HG02763 (cell line): Measurements from ENCODE around the gene PHKG2.
A peak's percentile ranks its signal among the peaks of the same experiment; 100 is the strongest.

Experiments used
- ATAC-seq: cut with Tn5 transposase; IDR thresholded peaks from one replicate; pipeline ENCODE4 v1.9.1; 2021; ENCODE audit warnings: mild to moderate bottlenecking, moderate library complexity; ENCODE audit not compliant: unreplicated experiment

The PHKG2 gene

DNA sequence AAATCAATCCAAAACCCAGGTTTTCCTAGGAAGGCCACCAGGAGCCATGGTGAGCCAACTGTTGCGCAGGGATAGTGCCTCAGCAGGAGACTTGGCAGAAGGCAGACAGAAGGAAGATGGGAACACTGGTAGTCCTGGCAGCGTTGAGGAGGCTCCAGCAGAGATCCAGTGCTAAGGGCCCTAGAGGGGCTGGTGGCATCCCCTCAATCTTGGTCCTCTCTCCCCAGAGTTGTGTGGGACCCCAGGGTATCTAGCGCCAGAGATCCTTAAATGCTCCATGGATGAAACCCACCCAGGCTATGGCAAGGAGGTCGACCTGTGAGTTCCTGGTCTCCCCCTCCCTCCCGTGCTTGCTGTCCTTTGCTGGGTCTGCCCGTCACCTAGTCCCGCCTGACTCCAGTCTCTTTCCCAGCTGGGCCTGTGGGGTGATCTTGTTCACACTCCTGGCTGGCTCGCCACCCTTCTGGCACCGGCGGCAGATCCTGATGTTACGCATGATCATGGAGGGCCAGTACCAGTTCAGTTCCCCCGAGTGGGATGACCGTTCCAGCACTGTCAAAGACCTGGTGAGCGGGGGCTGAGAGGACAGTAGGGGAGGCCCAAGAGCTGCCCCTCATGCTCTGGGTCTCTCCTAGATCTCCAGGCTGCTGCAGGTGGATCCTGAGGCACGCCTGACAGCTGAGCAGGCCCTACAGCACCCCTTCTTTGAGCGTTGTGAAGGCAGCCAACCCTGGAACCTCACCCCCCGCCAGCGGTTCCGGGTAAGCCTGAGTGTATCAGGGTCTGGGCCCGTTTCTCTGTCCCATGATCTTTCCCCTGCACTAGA, 7.9 kb downstream of the PHKG2 start:
- no peak for ATAC-seq

DNA sequence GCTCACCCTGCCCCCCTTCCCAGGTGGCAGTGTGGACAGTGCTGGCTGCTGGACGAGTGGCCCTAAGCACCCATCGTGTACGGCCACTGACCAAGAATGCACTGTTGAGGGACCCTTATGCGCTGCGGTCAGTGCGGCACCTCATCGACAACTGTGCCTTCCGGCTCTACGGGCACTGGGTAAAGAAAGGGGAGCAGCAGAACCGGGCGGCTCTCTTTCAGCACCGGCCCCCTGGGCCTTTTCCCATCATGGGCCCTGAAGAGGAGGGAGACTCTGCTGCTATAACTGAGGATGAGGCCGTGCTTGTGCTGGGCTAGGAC, 8.5 kb downstream of the PHKG2 start:
- no peak for ATAC-seq

- no peak for ATAC-seq
These were observed 9.1 kb downstream of the PHKG2 start for GRCh38 chr16:30757316-30757715.

GRCh38 chr16:30758988-30759491, 10.8 kb downstream of the PHKG2 start:
- ATAC-seq = no peak

GRCh38 chr16:30760001-30760559, 11.9 kb downstream of the PHKG2 start:
- no peak for ATAC-seq

- ATAC-seq = no peak
These were observed 12.6 kb downstream of the PHKG2 start for GRCh38 chr16:30760577-30761426.

- ATAC-seq = peak; percentile 20
These were observed 13.3 kb downstream of the PHKG2 start for GRCh38 chr16:30761427-30761927.

DNA sequence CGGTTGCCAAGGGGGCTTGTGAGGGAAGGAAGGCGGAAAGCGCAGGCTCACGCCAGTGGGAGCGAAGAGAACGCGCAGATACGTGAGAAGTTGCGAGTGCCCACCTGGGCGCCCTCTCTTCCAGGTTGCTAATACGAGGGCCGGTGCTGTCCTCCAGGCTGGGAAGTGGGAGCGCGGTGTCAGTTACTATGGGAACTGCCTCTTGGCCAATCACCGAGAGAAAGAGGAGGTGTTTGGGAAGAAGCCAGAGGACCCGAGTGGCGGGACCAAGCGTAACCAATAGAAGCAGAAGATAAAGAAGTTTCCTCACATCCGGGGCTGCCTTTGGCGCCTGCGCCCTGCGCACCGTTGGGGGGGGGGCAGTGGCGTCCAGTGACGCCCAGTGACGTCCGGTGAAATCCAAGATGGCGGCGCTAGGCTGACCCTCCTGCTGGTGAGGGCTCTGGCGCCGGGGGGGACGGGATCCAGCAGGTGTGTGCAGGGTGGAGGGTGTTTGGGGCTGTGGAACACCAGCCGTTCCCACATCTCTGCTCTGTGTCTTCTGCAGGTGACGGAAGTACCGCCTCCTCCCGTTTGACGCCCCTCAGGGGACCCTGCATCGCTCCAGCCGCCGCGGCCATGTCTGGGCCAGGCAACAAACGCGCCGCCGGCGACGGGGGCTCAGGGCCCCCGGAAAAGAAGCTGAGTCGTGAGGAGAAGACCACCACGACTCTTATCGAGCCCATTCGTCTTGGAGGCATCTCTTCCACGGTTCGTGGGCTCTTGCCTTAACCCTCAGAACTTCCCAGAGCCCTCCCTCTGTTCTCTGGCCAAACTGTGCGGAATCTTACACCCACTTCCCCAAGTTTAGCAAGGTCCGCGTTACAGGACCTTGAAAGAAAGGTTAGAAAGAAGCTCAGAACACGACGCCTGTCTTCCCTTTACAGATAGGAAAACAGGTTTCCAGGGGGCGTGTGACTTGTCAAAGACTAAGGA, 14.0 kb downstream of the PHKG2 start, which contains the start of the genes CFAP119 and RNF40:
TSS of gene CFAP119 (minus strand) at position 135 of the 975 bp plus-strand sequence. CDS start 314 bp downstream, outside the sequence.
TSS of gene RNF40 (plus strand) at position 395 of the 975 bp plus-strand sequence. CDS start at position 619, 224 bp downstream.
- ATAC-seq = peak; percentile 85

GRCh38 chr16:30762991-30763725, 14.9 kb downstream of the PHKG2 start:
- no peak for ATAC-seq

DNA sequence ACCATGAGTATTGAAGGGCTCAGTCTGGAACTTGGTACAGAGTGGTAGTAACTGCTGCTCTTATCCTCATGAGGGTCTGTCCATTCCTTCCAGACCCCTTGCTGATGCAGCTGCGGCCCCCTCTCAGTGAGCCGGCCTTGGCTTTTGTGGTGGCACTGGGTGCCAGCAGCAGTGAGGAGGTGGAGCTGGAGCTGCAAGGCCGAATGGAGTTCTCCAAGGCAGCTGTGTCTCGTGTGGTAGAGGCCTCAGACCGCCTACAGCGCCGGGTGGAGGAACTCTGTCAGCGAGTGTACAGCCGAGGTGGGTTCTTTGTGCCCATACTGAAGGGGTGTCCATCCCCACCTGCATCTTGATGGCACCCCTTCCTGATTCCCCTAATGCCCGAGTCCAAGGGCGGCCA, 15.9 kb downstream of the PHKG2 start:
- no peak for ATAC-seq

DNA sequence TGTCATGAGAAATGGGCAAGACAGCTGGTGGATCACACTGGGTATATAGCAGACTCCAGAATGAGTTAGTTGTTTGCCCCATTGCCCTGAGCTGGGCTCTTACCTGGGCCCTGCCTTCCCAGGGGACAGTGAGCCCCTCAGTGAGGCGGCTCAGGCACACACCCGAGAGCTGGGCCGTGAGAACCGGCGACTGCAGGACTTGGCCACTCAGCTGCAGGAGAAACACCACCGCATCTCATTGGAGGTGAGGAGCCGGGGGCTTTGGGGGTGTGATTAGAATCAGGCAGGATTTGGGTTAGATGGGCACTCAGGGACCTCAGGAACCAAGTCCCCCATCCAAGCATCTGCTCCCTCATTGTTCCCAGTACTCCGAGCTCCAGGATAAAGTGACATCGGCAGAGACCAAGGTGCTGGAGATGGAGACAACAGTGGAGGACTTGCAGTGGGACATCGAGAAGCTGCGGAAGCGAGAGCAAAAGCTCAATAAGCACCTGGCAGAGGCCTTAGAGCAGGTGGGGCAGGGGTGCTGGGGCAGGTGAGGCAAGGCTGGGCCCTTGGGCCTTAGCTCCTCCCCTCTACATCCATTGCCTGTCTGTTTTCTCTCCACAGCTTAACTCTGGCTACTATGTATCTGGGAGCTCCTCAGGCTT, 16.7 kb downstream of the PHKG2 start:
- ATAC-seq = no peak

- no peak for ATAC-seq
These were observed 18.1 kb downstream of the PHKG2 start for GRCh38 chr16:30766206-30766932.

DNA sequence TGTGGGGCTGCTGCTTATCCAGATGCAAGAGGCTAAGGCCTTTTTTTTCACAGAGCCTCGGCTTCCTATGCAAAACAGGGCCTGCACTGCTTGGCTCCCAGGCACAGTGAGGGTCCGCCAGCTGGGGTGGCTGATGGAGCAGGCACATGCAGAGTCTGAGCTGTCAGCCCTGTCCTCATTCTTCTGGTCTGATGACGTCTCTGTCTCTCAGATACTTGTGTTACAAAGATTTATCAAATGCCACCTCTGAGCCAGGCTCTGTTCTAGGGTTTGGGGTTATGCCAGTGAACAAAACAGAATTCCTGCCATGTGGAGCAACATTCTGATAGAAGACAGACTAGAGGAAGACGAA, 18.7 kb downstream of the PHKG2 start:
- no peak for ATAC-seq

GRCh38 chr16:30767767-30768465, 19.7 kb downstream of the PHKG2 start:
- ATAC-seq = no peak

- no peak for ATAC-seq
These were observed 20.5 kb downstream of the PHKG2 start for GRCh38 chr16:30768583-30769181.

DNA sequence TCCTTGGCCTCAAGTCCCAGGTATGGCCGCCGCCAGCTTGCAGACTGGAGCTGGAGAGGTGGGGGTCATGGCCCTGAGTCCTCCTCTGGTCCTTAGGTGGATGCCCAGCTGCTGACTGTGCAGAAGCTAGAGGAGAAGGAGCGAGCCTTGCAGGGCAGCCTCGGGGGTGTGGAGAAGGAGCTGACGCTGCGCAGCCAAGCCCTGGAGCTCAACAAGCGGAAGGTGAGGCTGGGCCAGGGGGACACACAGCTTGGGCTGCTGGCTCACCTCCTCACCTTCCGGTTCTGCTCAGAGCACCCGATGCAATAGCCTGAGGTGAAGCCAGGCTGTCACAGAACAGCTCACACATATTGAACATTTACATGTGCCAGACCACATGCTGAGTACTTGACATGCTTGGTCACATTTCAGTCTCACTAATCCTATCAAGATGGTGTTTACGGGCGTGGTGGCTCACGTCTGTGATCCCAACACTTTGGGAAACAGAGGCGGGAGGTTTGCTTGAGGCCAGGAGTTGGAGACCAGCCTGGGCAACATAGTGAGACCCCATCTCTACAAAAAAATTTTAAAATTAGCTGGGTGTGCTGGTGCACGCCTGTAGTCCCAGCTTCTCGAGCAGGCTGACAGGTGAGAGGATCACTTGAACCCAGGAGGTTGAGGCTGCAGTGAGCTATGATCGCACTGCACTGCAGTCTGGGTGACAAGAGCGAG, 21.3 kb downstream of the PHKG2 start:
- ATAC-seq = no peak

DNA sequence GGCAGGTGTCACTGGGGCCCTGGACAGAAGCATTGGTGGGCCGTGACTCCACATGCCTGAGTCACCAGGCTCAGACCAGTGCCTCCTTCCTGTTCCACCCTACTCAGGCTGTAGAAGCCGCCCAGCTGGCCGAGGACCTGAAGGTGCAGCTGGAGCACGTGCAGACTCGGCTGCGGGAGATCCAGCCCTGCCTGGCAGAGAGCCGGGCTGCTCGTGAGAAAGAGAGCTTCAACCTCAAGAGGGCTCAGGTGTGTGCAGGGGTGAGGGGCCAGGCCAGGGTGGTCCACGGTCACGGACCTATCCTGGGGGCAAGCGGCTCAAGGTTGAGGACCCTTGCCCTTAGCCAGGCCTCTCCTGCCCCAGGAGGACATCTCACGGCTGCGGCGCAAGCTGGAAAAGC, 23.5 kb downstream of the PHKG2 start:
- ATAC-seq = no peak
